ENCODE results near the gene TAC3. TPM values are rescaled to one million over a fixed set of nuclear protein-coding genes. Genes with fewer than 3 reads are reported as not detected.
A peak's percentile ranks its signal among the peaks of the same experiment; 100 is the strongest.
"Not testable (repeated sequence)": the region's sequence is repeated elsewhere in the genome, so short reads cannot be mapped to it uniquely, and the experiment has no call there.

The TAC3 gene
- total and polyA plus RNA-seq, 2 of the 4 experiments (the other 2 are of a cell fraction) = 0.94 TPM; not detected in 1

DNA sequence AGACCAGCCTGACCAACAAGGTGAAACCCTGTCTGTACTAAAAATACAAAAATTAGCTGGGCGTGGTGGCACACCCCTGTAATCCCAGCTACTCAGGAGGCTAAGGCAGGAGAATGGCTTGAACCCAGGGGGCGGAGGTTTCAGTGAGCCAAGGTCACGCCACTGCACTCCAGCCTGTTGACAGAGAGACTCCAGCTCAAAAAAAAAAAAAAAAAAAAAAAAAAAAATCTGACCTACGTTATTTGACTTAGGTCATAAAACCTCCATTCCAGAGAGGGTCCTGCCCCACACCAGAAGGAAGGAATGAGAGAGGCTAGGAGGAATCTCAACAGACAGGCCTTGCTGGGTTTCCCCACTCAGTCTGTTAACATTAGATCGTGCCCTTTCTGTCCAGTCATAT is 2.0 kb upstream of the TAC3 start:
- ATAC-seq (ENCODE audit: low read depth) = 0 out of 2 replicates have a peak, but pooled peaks have one; percentile 43
- peak; percentile 66 for DNase-seq
- intact Hi-C loops (cut with micrococcal nuclease); H3K23ac ChIP-seq (ENCODE audit: low read depth, low read length); H2BK120ac ChIP-seq (ENCODE audit: low read depth, low read length); H3K9me1 ChIP-seq (ENCODE audit: insufficient read depth, low read length); H3K4me2 ChIP-seq (ENCODE audit: low read depth, low read length); H3K14ac ChIP-seq (replicated peaks; ENCODE audit: low read depth, low read length); dilution Hi-C loops (cut with HindIII; ENCODE audit: low sequenced_read_pairs, unreplicated experiment); H2BK5ac ChIP-seq (ENCODE audit: low read depth, low read length, poor library complexity, severe bottlenecking); H4K91ac ChIP-seq (ENCODE audit: insufficient read depth, low read depth, low read length); H3K27ac ChIP-seq (ENCODE audit: insufficient read depth, low read length); H3K4ac ChIP-seq (ENCODE audit: low read depth, low read length); H4K20me1 ChIP-seq (ENCODE audit: insufficient read depth, low read length); H2AK5ac ChIP-seq (ENCODE audit: low read depth, low read length); H3K9me3 ChIP-seq (ENCODE audit: control insufficient read depth, insufficient read depth, low read length); H3K18ac ChIP-seq (ENCODE audit: low read depth, low read length); H2BK15ac ChIP-seq (ENCODE audit: low read depth, low read length); H3K9ac ChIP-seq (ENCODE audit: low read depth, low read length); H3K56ac ChIP-seq (ENCODE audit: extremely low read depth, insufficient read depth, low read length); H2BK20ac ChIP-seq (ENCODE audit: low read depth, low read length); H3K4me3 ChIP-seq (ENCODE audit: insufficient read depth, low read depth, low read length); H2AK9ac ChIP-seq (replicated peaks; ENCODE audit: low read depth, low read length, poor library complexity); H4K8ac ChIP-seq (ENCODE audit: low read depth in 2 of 2, low read length in 2 of 2); H4K5ac ChIP-seq (ENCODE audit: low read depth, low read length); H3K79me1 ChIP-seq (ENCODE audit: low read depth in 1 of 2, low read length in 2 of 2); H3K36me3 ChIP-seq (ENCODE audit: control insufficient read depth, insufficient read depth, low read length); BruUV-seq (replicated peaks); H3K4me1 ChIP-seq (ENCODE audit: control insufficient read depth, insufficient read depth, low read length); H2AFZ ChIP-seq (replicated peaks; ENCODE audit: low read length, poor library complexity): not testable (repeated sequence)
- in situ Hi-C loops (cut with MboI; ENCODE audit: low sequenced_read_pairs) = loop anchor here (5.0 kb wide), 1 partner anchor 34 kb away; the partner anchor contains the start of gene MYO1A
- CTCF ChIA-PET = interaction anchor here (0.9 kb wide), 1 partner anchor 10 kb away, joined by 3 read pairs; no protein-coding TSS in a partner anchor
- WGBS, 2 experiments (ENCODE audit: extremely low coverage in 2 of 2, insufficient read length in 1 of 2) = 100% methylated on average over 1 of the region's 5 CpGs; no CpG with 5 or more reads in 1 of the 2 experiments
- POLR2A ChIA-PET (ENCODE audit: unreplicated experiment) = interaction anchor here (0.5 to 0.6 kb wide), 2 partner anchors 73 to 130 kb away, joined by 4 to 7 read pairs; no protein-coding TSS in a partner anchor
- H3K27me3 ChIP-seq (ENCODE audit: control insufficient read depth, insufficient read depth, low read length) = peaks cover 30% of the 10 kb centered on the region
